Activated CD4-positive, CD25-positive, alpha-beta regulatory T cell treated with anti-CD3 and anti-CD28 coated beads, Interleukin-2, amount 50 U/mL, for 16 hours (primary cell): ENCODE results near the gene HSDL2.
A peak's percentile ranks its signal among the peaks of the same experiment; 100 is the strongest.
"Not testable (repeated sequence)": the region's sequence is repeated elsewhere in the genome, so short reads cannot be mapped to it uniquely, and the experiment has no call there.

ENCODE experiments used
- DNase-seq: peaks from one replicate; pipeline ENCODE4 v3.0.0-alpha.2; 2020; ENCODE audit warnings: low read depth, low spot score

HSDL2 gene

GRCh38 chr9:112380102-112380824, at the start of gene HSDL2:
TSS of gene HSDL2 (plus strand) at chr9:112380108. CDS start at chr9:112380164, 56 bp downstream.
- no peak for DNase-seq

GRCh38 chr9:112331674-112331952, 48.3 kb upstream of the HSDL2 start:
- no peak for DNase-seq

DNA sequence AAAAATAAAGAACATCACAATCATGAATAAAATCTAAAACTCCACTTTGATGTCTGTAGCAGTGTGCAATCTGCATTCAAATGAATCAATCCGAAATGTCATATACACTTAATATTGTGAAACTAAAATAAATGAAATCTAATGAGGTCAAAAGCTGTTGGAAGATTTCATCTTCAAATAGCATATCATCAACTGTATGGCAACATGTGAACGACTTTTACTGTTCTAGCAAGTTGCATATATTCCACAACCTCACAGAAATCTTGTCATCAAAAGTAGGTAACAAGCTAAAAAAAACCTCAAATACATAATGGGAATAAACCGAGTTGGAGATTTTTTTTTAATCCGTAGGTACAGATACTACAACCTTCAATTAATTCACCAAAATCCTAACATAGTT, 47.7 kb upstream of the HSDL2 start:
- DNase-seq = no peak

GRCh38 chr9:112332674-112332976, 47.3 kb upstream of the HSDL2 start:
- DNase-seq = no peak

DNA sequence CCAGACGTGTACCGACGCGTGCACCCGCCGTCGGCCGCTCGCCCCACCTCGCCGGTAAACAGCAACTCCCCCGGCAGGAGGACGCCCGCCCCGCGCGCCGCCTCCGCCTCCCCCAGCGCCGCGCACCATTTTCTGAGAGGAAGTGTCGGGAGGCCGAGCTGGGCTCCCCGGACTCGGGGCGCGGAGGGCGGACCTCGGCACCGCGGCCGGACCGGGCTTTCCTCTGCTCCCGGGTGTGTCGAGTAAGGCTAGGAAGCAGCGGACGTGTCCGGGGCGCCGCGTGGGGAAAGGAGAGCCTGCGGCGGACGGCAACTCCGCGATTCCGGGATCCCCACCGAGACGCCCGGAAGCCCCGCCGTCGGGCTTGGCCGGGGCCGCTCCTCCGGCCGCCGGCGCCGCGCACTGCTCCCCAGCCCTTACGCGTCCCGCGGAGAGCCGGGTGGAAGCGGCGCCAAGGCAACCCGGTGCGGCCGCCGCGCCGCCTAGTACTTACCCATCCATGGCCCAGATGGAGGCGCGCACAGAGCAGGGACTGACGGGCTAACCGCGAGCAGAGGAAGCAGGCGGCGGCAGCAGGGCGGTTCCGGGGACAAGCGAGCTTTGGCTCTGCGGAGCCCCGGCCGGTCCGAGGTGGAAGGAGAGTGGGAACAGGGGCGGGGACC, 46.8 kb upstream of the HSDL2 start, which contains the start of gene PTBP3:
Gene PTBP3, minus strand, starts transcription at position 643 of the 662 bp plus-strand sequence. CDS start 35,754 bp downstream, outside the sequence.
- DNase-seq = peak; percentile 59

- peak; percentile 84 for DNase-seq
Observed at GRCh38 chr9:112333639-112334431, 46.1 kb upstream of the HSDL2 start.

DNA sequence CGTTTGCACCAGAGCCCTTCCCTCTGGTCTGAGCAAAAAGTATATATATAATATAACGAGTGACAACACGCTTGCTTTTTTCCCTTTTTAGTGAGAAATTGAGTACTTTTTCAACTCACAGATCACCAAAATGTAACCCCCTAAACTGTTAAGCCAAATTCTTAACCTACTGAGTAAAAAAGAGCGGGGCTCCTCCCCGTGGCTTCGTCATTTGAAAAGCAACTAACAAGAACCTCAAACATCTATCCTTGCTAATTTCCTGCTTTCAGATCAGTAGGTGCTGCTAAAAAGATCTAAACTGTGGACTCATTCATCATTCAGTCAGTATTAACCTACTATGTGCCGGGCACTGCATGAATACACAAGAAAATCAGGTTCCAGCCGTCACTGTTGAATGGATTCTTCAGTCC, 45.5 kb upstream of the HSDL2 start:
- DNase-seq = no peak

GRCh38 chr9:112337547-112337946, 42.4 kb upstream of the HSDL2 start:
- no peak for DNase-seq

- no peak for DNase-seq
Observed at GRCh38 chr9:112338561-112338960, 41.3 kb upstream of the HSDL2 start.

GRCh38 chr9:112339886-112340285, 40.0 kb upstream of the HSDL2 start:
- DNase-seq = no peak

GRCh38 chr9:112341730-112342129, 38.2 kb upstream of the HSDL2 start:
- no peak for DNase-seq

- peak; percentile 26 for DNase-seq
Observed at GRCh38 chr9:112348257-112349007, 31.5 kb upstream of the HSDL2 start.

- no peak for DNase-seq
Observed at GRCh38 chr9:112349008-112349333, 30.9 kb upstream of the HSDL2 start.

GRCh38 chr9:112351184-112351583, 28.7 kb upstream of the HSDL2 start:
- DNase-seq = no peak

- DNase-seq = no peak
Observed at GRCh38 chr9:112352209-112352608, 27.7 kb upstream of the HSDL2 start.

DNA sequence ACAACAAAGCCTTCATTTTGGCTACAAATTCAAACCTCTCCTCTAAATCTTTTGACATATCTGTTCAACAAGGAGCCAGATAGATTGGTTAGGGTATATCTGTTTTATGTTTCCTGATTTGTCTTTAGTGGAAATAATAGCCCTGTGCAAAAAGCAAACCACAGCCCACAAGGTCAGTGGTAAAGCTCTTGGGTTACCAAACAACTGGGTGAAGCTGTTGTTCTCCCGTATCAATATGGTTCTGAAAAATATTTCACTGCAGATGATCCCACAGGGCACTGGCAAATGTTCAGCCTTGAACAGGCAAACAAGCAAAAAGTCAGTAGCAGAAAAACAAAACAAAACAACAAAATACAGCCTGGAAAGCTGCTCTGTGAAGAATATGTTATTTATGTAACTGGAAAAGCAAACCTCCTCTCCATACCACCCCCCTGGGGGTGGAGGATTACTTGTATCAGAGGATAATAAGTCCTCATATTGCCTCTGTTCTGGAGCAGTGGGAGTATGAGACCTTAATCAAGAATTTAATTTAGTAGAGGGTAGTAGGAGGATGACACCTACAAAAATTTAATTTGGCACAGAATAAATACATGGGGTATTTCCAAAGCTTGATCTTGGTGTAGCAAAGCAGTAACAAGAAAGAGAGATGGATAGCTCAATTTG, 25.7 kb upstream of the HSDL2 start:
- DNase-seq = no peak

DNA sequence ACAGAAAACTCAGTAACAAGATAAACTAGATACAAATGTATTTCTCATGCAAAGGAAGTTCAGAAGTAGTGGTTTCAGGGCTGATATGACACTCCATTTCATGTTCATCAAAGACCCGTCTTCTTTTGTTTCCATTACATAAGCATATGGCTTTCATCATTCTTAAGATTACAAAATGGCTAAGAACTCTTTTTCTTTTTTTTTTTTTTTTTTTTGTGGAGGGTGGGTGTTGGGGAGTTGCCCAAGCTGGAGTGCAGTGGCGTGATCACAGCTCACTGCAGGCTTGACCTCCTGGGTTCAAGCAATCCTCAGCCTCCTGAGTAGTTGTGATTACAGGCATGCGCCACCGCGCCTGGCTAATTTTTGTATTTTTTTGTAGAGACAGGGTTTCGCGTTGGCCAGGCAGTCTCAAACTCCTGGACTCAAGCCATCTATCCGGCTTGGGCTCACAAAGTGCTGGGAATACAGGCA, 24.4 kb upstream of the HSDL2 start:
- DNase-seq = no peak

DNA sequence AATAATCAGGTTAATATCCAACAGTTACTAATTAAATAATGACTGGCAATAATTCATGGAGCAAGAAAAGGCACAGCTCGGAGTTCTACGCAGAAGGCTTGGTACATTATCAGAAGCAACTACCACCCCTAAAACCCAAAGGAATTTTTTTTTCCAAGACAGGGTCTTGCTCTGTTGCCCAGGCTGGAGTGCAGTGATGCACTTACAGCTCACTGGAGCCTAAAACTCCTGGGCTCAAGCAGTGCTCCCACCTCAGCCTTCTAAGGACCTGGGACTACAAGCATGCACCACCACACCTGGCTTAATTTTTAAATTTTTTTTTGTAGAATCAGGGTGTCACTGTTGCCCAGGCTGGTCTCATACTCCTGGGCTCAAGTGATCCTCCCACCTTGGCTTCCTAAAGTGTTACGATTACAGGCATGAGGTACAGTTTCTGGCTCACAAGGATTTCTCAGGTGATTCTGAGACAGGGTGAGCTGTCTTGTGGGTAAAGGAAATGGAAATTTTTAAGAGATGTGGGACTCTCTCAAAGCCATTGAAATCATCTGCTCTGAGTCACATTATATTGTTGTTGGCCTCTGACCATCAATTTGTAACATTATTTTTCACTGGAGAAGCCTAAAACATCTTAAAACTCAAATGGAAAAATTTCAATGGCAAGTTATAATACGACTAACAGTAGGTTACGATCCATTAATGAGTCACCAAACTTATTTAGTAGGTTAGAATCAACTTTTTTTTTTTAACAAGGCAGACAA, 19.7 kb upstream of the HSDL2 start:
- no peak for DNase-seq

DNA sequence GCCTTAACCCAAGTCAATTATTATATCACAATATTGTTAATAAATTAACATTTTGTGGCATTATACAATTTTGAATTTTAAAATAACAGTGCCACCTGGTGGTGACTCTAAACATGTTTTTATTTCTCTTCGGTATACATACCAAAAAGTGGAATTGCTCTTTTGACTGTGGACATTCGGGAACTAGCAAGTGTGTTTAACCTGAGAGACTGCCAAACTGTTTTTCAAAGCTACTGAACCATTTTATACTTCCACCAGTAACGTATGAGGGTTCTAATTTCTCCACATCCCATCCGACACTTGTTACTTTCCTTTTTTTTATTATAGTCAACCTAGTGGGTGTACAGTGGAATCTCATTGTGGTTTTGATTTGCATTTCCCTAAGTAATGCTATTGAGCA, 18.3 kb upstream of the HSDL2 start:
- no peak for DNase-seq

GRCh38 chr9:112364761-112365160, 15.1 kb upstream of the HSDL2 start:
- no peak for DNase-seq

GRCh38 chr9:112365257-112365656, 14.7 kb upstream of the HSDL2 start:
- DNase-seq = not testable (repeated sequence)
